ENCODE results near the gene PSMF1. TPM values are rescaled to one million over a fixed set of nuclear protein-coding genes. Genes with fewer than 3 reads are reported as not detected.

PSMF1 gene, protein sequence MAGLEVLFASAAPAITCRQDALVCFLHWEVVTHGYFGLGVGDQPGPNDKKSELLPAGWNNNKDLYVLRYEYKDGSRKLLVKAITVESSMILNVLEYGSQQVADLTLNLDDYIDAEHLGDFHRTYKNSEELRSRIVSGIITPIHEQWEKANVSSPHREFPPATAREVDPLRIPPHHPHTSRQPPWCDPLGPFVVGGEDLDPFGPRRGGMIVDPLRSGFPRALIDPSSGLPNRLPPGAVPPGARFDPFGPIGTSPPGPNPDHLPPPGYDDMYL
- polyA plus RNA-seq (ENCODE audit: insufficient read length in 3 of 3) = 100 to 1,000 TPM; 117 to 136 (median 119) TPM

DNA sequence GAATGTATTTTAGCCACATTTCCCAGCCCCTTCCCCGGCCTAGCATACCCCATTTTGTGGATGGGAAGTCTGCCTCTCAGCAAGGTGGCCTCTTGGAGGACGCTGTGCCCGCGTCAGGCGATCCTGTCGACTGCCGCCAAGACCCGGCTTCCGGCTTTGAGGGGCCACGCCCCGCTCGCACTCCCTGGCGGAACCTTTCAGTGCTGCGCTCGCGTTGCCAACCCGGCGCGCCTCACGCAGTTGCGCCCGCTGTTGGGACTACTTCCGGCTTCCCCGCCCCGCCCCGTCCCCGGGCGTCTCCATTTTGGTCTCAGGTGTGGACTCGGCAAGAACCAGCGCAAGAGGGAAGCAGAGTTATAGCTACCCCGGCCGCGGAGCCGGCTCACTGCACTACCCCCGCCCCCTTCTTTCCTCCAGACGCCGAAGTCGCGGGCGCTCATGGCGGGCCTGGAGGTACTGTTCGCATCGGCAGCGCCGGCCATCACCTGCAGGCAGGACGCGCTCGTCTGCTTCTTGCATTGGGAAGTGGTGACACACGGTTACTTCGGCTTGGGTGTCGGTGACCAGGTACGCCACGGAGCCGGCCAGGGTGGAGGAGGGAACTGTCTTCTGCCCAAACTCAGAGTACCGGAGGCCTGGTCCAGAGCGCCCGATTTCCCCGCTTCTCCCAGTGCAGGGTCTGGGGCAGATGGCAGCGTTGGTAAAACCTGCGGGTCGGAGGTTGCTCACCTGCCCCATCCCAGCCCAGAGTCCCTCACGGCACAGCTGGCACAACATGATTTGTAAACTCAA is at the start of gene PSMF1:
PSMF1 (plus strand) TSS at position 267 of the 792 bp plus-strand sequence; CDS start at position 439, 172 bp downstream.
- peak; percentile 66 to 85 (median 78) for DNase-seq (ENCODE audit: low read depth in 3 of 3, low spot score in 2 of 3)

DNA sequence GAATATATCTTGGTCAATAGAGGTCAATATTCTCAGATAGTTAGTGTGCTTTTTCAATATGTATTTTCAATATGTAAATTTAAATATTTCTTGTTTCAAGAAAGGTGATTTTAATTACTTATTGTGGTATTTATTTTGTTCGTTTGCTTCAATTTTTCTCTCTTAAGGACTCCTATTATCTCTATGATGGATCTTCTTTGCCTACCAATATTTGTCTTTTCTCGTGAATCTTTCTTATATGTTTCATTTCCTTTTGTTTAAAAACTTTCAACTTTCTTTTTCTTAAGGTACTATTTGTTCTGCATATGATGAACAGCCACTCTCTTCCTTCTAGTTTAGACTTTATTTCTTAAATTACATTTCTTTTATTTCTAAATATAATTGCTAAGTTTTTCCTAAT is 46.1 kb upstream of the PSMF1 start:
- DNase-seq (ENCODE audit: low read depth in 3 of 3, low spot score in 2 of 3) = no peak

DNA sequence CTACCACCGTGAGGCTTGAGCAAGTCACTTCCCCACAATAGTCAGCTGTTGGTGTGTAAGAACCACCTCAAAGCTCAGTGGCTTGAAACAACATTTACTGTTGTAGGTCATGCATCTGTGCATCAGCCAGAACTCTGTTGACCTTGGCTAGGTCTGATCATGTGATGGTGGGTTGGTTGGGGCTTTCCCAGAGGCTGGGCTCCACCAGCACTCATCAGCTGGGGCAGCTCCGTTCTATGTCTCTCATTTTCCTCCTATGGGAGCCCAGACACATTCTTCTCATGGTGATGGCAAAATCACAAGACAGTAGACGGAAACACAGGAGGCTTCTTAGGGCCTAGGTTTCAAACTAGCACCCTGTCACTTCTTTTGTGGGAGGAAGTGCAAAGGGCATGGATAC is 42.8 kb upstream of the PSMF1 start:
- no peak for DNase-seq (ENCODE audit: low read depth in 3 of 3, low spot score in 2 of 3)

DNA sequence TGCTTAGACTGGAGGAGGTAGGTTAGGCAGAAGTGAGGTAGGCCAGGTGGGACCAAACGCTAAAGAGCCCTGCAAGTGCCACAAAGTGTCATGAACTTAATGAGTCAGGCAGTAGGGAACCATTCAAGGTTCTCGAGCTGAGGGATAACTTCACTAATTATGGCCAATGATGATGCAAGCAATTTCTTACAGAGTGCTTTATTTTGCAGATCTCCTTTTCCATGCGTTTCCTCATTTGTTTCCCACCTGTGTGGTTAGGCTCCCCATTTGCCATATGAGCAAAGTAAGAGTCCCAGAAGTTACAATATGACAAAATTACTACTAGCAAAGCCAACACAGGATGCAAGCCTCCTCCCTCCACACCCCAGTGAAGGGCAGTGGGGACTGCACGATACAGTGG is 36.5 kb upstream of the PSMF1 start:
- DNase-seq (ENCODE audit: low read depth in 3 of 3, low spot score in 2 of 3) = no peak

DNA sequence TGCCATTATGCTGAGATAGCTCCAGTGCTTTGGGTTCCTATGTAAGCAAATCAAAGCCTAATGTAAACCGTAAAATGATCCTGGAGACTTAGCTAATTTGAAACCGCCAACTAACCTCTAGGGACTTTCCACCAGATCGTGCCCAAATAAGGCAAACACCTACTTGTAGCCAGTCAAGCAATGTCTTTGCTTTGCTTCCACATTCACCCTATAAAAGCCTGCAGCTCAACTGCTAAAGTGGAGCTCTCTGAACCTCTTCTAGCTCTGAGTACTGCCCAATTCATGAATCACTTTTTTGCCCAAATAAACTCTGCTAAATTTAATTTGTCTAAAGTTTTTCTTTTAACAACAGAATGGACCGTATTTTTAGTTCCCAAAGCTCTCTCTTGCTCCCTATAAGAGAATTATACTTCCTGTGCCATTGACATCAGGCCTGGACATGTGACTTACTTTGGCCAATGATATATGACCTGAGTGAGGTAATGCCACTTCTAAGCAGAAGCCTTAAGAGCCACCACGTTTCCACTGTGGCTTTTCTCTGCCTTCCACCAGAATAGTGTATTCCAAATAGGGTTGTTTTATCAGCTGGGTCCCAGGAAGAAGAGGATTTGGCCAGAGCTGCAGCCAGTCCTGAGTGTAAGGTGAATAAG is 34.8 kb upstream of the PSMF1 start:
- DNase-seq (ENCODE audit: low read depth in 3 of 3, low spot score in 2 of 3) = no peak

DNA sequence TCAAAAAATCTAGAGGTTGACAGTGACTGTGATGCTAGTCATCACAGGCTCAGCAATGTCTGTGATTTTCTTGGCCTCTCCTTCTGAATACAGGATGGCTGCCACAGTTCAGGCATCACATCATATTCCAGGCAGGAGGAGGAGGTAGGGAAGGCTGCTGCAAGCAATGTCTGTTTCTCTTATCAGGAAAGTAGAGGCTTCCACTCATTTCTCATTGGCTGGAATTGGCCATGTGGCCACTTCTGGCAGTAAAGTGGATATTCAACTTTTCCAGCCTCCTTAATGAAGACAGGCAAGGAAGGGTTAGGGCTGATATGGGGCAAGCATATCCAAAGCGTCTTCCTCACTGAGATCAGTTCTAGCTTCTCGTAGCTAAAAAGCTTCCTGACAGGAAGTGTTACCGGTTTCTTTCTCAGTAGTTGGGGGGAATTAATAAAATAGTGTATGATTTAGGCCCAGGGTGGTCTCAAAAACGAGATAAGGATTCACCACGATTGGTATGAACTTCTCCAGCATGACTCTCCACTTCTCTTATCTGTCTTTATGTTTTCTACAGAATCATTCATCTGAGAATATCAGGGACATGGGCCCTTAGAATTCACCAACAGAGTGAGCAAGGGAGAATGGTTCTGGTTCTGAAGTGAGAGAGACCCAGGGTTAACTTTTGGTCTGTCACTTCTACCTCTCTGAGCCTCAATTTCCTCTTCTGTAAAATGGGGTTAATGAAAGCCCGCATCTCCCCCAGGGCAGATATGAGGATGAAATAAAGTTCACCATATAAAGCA is 32.7 kb upstream of the PSMF1 start:
- no peak for DNase-seq (ENCODE audit: low read depth in 3 of 3, low spot score in 2 of 3)

DNA sequence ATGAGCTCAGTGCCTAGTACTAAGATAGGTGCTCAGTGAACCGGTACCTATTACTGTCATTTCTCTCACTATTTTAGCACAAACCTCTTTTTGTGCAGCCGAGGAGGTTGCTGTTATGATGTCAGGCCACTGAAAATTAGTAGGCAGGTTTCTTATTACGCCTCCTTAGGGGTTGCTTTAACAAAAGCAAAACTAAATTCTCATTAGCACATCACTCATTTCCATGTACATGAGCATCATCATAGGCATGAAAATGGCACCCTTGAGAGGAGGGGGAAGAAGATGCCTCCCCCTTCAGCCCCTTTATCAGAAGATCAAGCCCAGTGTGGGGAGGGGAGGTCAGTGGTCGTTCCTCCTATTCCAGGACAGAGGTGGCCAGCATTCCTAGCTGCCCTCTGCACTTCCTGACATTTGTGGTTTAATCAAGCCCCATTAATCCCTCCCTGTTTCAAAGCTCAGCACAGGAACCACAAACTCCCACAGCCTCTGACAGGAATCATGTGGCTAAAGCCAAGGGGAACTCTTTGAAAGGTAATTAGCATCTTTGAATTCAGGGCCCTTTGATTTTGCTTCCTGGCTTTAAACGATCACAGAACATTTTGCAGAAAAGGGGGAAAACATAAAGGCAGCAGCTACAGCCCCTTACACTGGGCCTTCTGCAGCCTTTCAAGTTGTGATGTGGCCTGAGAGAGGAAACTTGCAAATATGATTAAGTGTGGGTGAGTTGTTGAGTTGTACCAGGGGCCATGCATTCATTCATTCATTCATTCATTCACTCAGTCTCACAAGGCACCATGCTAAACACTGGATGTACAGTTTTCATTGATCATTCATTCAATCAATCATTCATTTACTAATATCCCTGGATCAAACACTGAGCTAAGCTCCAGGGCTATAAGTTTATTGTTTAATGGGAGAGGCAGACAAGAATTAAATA is 31.9 kb upstream of the PSMF1 start:
- DNase-seq (ENCODE audit: low read depth in 3 of 3, low spot score in 2 of 3) = peak in 1 of 3 donors; percentile 21

DNA sequence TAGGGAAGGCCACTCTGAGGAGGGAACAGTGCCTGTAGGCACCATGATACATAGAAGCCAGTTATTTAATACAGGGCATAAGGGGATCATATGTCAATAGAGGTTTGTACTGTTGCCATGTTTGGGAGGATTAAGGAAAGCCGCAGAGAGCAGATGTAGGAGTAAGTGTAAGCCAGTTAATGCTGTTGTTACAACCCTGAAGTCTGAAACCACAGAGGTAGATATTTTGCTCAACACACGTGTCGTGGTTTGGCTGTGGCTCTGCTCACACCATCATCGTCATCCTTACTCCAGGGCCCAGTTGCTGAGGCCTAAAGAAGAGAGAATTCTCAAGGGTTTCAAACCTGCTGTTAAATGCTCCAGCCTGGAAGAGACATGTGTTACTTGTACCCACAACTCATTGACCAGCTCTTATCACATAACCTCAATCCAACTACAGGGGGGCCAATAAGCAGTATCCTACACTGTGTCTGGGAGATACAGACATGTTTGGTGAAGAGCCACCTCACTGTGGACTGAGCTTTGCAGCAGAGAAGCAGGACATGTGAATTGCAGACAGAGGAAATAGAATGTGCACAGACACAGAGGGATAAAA is 31.0 kb upstream of the PSMF1 start:
- no peak for DNase-seq (ENCODE audit: low read depth in 3 of 3, low spot score in 2 of 3)

DNA sequence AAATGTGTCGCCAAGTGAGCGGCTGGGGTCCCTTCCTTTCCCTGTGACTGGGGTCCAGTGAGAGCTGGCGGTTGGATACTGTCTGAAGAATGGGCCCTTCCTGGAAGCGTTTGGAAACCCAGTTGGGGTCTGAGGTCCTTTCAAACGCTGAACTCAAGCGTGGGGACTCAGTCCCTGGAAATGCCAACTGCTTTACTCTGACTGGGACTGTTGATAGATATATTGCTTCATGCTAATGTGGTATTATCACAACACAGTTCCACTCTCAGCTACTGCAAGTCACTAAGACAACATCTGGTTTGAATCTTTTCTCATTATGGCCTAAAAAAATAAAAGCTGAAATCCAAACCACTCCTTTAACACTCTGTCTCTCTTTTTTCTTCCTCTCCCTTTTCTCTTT is 23.7 kb upstream of the PSMF1 start:
- peak in 1 of 3 donors; percentile 15 for DNase-seq (ENCODE audit: low read depth in 3 of 3, low spot score in 2 of 3)

DNA sequence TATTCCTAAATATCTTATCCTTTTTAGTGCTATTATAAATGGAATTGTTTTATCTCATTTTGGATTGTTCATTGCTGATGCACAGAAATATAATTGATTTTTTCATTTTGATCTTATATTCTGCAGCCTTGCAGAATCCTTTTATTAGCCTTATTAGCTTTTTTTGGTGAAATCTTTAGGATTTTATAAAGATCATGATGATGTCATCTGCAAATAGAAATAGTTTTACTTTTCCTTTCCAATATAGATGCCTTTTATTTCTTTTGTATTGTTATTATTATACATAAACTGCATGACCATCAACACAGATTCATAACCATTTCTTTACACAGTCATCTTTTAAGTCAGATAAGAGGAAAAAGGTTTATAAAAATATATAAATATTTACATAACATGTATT is 16.9 kb upstream of the PSMF1 start:
- no peak for DNase-seq (ENCODE audit: low read depth in 3 of 3, low spot score in 2 of 3)

DNA sequence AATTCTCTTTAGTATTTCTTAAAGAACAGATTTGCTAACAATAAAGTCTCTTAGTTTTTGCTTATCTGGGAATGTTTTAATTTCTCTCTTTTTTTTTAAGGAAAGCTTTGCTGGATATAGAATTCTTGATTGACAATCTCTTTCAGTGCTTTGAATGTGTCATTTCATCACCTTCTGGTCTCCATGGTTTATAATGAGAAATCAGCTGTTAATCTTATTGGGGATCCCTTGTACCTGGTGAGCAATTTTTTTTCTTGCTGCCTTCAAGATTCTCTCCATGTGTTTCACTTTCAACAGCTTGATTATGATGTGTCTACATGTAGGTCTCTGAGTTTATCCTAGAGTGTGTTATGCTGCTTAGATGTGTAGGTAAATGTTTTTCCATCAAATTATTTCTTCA is 16.4 kb upstream of the PSMF1 start:
- no peak for DNase-seq (ENCODE audit: low read depth in 3 of 3, low spot score in 2 of 3)

DNA sequence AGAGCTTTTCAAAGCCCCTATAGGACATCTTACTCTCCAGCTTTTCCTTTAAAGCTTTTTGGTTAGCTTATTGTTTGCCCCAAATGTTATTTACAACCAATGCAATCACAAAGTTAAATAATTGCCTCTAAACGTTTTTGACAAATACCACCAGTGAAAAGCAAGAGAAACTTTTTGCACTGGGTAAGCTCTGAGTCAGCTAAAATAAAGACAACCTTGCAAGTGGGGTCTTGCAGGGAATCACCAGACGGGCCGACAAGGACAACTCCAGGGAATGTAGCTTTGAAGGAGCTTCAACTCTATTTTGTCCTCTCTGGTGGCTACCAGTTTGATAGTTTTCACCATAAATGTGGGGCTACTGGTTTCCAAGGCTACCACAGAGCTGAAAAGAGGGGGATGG is 14.7 kb upstream of the PSMF1 start:
- DNase-seq (ENCODE audit: low read depth in 3 of 3, low spot score in 2 of 3) = no peak

DNA sequence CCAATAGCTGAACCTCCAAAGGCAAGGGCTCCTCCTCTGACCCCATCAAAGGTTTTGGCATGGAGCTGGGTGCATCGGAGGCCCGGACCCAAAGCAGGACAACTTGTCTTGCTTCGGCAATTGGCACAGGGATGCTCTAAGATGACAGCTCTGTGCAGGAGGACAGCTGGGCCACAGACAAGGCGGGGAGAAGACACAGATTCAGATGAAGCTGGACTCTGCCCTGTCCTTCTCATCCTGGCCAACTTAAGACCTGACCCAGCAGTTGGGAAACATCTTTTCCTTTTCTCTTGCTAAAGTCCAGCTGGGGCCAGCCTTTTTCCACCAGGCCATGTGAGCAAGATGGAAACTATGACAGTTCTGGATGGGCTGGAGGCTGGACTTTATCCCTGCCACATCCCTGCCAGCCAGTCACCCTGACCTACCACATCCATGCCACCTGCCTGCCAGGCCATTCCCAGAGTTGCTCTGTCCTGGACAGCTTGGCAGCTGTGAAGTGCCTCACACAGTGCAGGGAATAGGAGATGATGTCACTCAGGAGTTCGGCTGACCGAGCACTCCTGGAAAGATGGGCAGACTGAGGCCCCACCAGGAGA is 12.7 kb upstream of the PSMF1 start:
- no peak for DNase-seq (ENCODE audit: low read depth in 3 of 3, low spot score in 2 of 3)

DNA sequence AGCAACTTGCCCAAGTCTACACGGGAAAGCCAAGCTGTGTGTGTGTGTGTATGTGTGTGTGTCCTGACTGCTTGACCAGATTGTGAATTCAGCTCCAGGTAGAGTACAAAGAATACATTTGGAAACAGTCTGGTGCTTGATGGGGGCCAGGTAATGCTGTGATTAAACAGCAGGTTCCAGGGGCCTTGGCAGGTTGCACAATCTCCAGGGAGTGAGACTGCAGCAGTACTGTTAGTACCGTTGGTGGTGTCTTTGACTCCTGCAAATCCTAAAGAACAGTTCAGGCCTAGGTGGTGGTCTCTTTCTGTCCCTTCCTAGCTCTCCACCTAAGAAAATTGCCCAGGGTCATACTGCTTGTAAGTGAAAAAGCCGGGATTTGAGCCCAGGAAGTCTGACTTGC is 11.2 kb upstream of the PSMF1 start:
- DNase-seq (ENCODE audit: low read depth in 3 of 3, low spot score in 2 of 3) = no peak

DNA sequence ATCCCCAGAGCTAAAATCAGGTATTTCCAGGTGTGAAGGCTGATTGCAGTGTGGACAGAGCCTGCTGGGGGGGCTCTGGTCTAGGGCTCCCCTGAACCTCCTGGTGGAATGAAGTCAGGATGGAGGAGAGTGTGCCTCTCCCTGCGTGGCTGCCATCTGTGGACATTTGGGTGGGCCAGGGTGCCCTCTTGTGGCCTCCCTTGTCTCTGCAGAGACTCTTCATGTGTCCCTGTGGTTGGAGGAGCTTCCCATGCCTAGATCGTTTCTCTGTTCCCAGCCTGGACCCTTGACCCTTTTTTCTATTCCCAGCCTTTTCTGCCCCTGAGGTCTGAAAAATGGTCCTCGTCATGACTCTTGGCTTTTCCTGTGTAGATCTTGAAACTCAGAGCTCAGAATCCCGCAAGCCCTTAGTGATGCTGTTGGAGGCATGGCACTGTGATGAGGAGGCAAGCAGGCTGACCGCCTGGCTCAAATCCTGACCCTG is 9.9 kb upstream of the PSMF1 start:
- no peak for DNase-seq (ENCODE audit: low read depth in 3 of 3, low spot score in 2 of 3)

DNA sequence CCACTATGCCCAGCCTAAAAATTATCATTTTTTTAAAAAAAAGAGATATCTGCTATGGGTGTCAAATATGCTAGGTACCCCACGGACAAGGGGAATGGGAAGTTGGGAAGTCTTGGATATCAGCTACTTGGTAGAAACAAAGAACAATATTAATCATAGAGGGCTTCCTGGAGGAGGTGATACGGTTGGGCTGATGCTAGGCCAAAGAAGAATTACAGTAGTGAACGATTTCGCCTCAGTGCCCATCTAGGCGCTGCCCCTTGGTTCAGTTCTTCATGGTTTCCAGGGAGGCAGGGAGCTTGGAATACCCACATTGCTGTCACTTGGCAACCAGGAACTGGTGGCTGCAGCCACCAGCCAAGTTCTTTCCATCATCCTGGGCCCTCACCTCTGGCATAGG is 5.5 kb upstream of the PSMF1 start:
- DNase-seq (ENCODE audit: low read depth in 3 of 3, low spot score in 2 of 3) = no peak

DNA sequence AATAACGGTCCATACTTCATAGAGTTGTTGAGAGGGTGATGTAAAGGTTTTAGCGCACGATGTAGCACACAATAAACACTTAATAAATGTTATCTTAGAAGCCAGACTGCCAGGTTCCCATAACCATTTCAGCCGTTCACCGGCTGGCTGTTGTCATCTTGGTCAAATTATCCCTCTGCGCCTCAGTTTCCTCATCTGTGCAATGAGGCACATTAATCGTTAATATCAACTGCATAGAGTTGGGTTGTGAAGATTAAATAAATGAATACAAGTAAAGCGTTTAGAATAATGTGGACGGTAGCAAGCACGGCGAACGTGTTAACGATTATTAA is 432 bp upstream of the PSMF1 start:
- no peak for DNase-seq (ENCODE audit: low read depth in 3 of 3, low spot score in 2 of 3)

DNA sequence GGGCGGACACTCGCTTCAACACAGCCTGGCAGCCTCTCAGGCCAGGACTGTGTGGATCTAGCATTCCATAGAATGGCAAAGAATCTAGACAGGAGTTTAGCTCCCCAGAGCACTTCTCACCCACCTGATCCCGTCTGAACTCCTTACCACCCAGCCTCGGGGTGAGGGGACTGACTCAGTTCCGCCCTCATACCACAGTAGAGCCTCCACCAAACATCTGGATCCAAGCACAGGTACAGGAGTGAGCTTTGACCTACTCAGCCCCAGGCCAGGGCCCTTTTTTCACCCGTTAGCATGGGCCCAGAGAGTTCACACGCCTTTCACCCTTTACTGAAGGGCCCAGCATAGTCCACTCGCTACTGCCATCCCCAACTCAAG is 715 bp downstream of the PSMF1 start:
- DNase-seq (ENCODE audit: low read depth in 3 of 3, low spot score in 2 of 3) = no peak

DNA sequence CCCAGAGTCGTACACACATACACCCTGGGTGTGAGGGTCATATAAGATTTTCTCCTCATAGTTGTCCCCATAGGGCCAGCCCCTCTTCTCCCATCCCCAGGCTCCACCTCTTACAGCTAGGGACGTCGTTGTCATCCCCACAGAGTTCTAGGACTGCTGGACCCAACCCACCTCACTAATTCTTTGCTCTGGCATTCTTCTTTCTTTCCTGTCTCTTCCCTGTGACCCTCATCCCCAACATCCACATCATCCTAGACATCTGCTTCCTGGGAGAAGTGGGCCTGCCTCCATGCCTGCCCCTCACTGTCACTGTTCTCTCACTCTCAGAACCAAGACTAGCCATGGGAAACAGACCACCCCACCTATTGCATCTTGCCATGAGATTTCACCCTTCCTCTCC is 1.1 kb downstream of the PSMF1 start:
- DNase-seq (ENCODE audit: low read depth in 3 of 3, low spot score in 2 of 3) = no peak
